K562 (cell line): ENCODE measurements around the gene NDUFV2. TPM values are rescaled to one million over a fixed set of nuclear protein-coding genes. Genes with fewer than 3 reads are reported as not detected.

Experiments
- ARID2 ChIP-seq: fragments of 450-650 bp; IDR thresholded peaks from 2 replicates; pipeline ENCODE4 v1.6.1; 2017; ENCODE audit warnings: antibody characterized with exemption, mild to moderate bottlenecking
- BCOR ChIP-seq: fragments of 450-650 bp; IDR thresholded peaks from 2 replicates; pipeline ENCODE4 v1.6.1; 2016
- CCNT2 ChIP-seq: IDR thresholded peaks from 2 replicates; pipeline ENCODE4 v1.6.1; 2011; ENCODE audit warnings: borderline replicate concordance, low read depth, mild to moderate bottlenecking, moderate library complexity, mixed read lengths, low read length; ENCODE audit not compliant: insufficient read length; ENCODE audit errors: extremely low read depth
- CEBPG ChIP-seq, 3 experiments: fragments of 200-800 bp in 1 of 3; sonication (Bioruptor generic) in 1 of 3; sonication (generic) in 1 of 3; formaldehyde crosslinking in 1 of 3; IDR thresholded peaks in 2 of 3; conservative IDR thresholded peaks in 1 of 3; 2 replicates each; pipeline versions ENCODE4 v1.6.1 to v1.8.0; 2016 to 2022; ENCODE audit warnings: missing compliant biosample characterization in 2 of 3, missing genetic modification characterization in 2 of 3, mild to moderate bottlenecking in 1 of 3, missing genetic modification reagents in 1 of 3
- DACH1 ChIP-seq: fragments of 450-650 bp; IDR thresholded peaks from 2 replicates; pipeline ENCODE4 v1.6.1; 2018; ENCODE audit not compliant: partially characterized antibody
- ETV1 ChIP-seq: fragments of 450-650 bp; conservative IDR thresholded peaks from 2 replicates; pipeline ENCODE4 v1.6.1; 2016; ENCODE audit warnings: missing genetic modification characterization, control low read depth, low read depth, missing compliant biosample characterization
- EWSR1 ChIP-seq: fragments of 450-650 bp; IDR thresholded peaks from 2 replicates; pipeline ENCODE4 v1.6.1; 2018; ENCODE audit warnings: borderline replicate concordance, mild to moderate bottlenecking, low read depth, moderate library complexity; ENCODE audit not compliant: partially characterized antibody
- GABPA ChIP-seq: fragments of 200-800 bp; sonication (Bioruptor generic); conservative IDR thresholded peaks from 2 replicates; pipeline ENCODE4 v1.6.1; 2016; ENCODE audit warnings: low read depth, missing genetic modification characterization, missing compliant biosample characterization
- GABPB2 ChIP-seq: fragments of 250-450 bp; sonication (Bioruptor Pico); conservative IDR thresholded peaks from 2 replicates; pipeline ENCODE4 v1.5.1; 2021; ENCODE audit warnings: mild to moderate bottlenecking
- IFI16 ChIP-seq: fragments of 250-450 bp; sonication (Bioruptor Pico); IDR thresholded peaks from 2 replicates; pipeline ENCODE4 v2.1.2; 2022; ENCODE audit warnings: mild to moderate bottlenecking, inconsistent platforms
- MAZ ChIP-seq, 2 experiments: fragments of 450-650 bp in 1 of 2; sonication (generic) in 1 of 2; formaldehyde crosslinking; IDR thresholded peaks in 1 of 2; conservative IDR thresholded peaks in 1 of 2; 2 replicates each; pipeline versions ENCODE4 v1.4.0 to v1.5.0; 2020; ENCODE audit warnings: mild to moderate bottlenecking in 1 of 2, missing genetic modification reagents in 1 of 2
- MEF2A ChIP-seq: IDR thresholded peaks from 2 replicates; pipeline ENCODE4 v1.6.1; 2011; ENCODE audit warnings: low read depth, mild to moderate bottlenecking, low read length, moderate library complexity; ENCODE audit not compliant: control insufficient read depth
- MTF1 ChIP-seq: fragments of 250-450 bp; sonication (Bioruptor Pico); IDR thresholded peaks from 2 replicates; pipeline ENCODE4 v1.9.0; 2021; ENCODE audit warnings: moderate library complexity, mild to moderate bottlenecking, inconsistent platforms, borderline replicate concordance
- MYBL2 ChIP-seq, 2 experiments: fragments of 450-650 bp in 1 of 2; sonication (generic) in 1 of 2; formaldehyde crosslinking in 1 of 2; IDR thresholded peaks; 2 replicates each; pipeline versions ENCODE4 v1.6.1 to v1.8.1; 2017 to 2022; ENCODE audit warnings: borderline replicate concordance in 1 of 2, inconsistent platforms in 1 of 2, low read depth in 1 of 2, mild to moderate bottlenecking in 1 of 2, missing genetic modification reagents in 1 of 2, moderate library complexity in 1 of 2
- NFIX ChIP-seq: fragments of 250-450 bp; sonication (Bioruptor Pico); IDR thresholded peaks from 2 replicates; pipeline ENCODE4 v1.4.0; 2020; ENCODE audit warnings: low read depth, mild to moderate bottlenecking, moderate library complexity
- NFYB ChIP-seq: IDR thresholded peaks from 2 replicates; pipeline ENCODE4 v1.6.1; 2011; ENCODE audit warnings: mild to moderate bottlenecking, moderate library complexity; ENCODE audit not compliant: insufficient read length; ENCODE audit errors: extremely low read depth
- NR4A1 ChIP-seq, 2 experiments: fragments of 250-450 bp in 1 of 2; fragments of 450-650 bp in 1 of 2; sonication (Bioruptor Pico) in 1 of 2; IDR thresholded peaks; 2 replicates each; pipeline versions ENCODE4 v1.4.0 to v1.6.1; 2016 to 2020; ENCODE audit warnings: mild to moderate bottlenecking in 2 of 2, missing compliant biosample characterization in 1 of 2, missing genetic modification characterization in 1 of 2, moderate library complexity in 1 of 2
- PRMT5 ChIP-seq: sonication (generic); formaldehyde crosslinking; IDR thresholded peaks from 2 replicates; pipeline ENCODE4 v1.5.0; 2020; ENCODE audit warnings: missing genetic modification reagents
- RFX5 ChIP-seq: IDR thresholded peaks from 2 replicates; pipeline ENCODE4 v1.6.1; 2011; ENCODE audit warnings: low read depth, mild to moderate bottlenecking, improper control_type of control experiment, low read length
- TAL1 ChIP-seq: fragments of 450-650 bp; IDR thresholded peaks from 2 replicates; pipeline ENCODE4 v1.6.1; 2016; ENCODE audit warnings: mild to moderate bottlenecking
- ZNF12 ChIP-seq: sonication (generic); formaldehyde crosslinking; IDR thresholded peaks from 2 replicates; pipeline ENCODE4 v1.4.0; 2020; ENCODE audit warnings: mild to moderate bottlenecking, missing genetic modification reagents
- ZNF140 ChIP-seq: fragments of 250-450 bp; sonication (Bioruptor Pico); IDR thresholded peaks from 2 replicates; pipeline ENCODE4 v1.8.0; 2021; ENCODE audit warnings: moderate library complexity, mild to moderate bottlenecking, inconsistent platforms
- ZNF347 ChIP-seq: fragments of 450-650 bp; formaldehyde crosslinking; IDR thresholded peaks from 2 replicates; pipeline ENCODE4 v1.4.0; 2020; ENCODE audit warnings: low read depth, mild to moderate bottlenecking, moderate library complexity
- ZNF707 ChIP-seq: fragments of 250-450 bp; sonication (Bioruptor Pico); conservative IDR thresholded peaks from 2 replicates; pipeline ENCODE4 v1.8.0; 2022; ENCODE audit warnings: inconsistent platforms, mild to moderate bottlenecking, moderate library complexity
- polyA plus RNA-seq, 8 experiments: library from polyadenylated mRNA; depleted of rRNA in 4 of 8; stranded (reverse) in 5 of 8; unstranded in 3 of 8; fragments of >200 nt; fragmentation: Nextera tagmentation in 2 of 8; fragmentation: Illumina TruSeq in 1 of 8; extraction: Ambion mirVana in 2 of 8; extraction: Trizol in 1 of 8; gene quantifications; 2 replicates each; pipeline versions ENCODE4 v1.2.1 to v1.2.3, GENCODE V29; 2011 to 2014; ENCODE audit warnings: inconsistent platforms in 1 of 8, missing spikeins in 1 of 8
- total RNA-seq, 7 experiments: library from RNA; depleted of rRNA in 6 of 7; stranded (reverse); fragments of >200 nt in 6 of 7; fragmentation: Illumina TruSeq in 2 of 7; extraction: Trizol in 2 of 7; gene quantifications; 2 replicates each; pipeline versions ENCODE4 v1.2.1 to v1.2.3, GENCODE V29; 2011 to 2021; ENCODE audit warnings: low replicate concordance in 1 of 7
- TF ChIP-seq, protein P1 (sequence below): fragments of 250-450 bp; sonication (Bioruptor Pico); IDR thresholded peaks from 2 replicates; pipeline ENCODE4 v1.8.0; 2021; ENCODE audit warnings: moderate library complexity, mild to moderate bottlenecking, inconsistent platforms
- TF ChIP-seq, protein P2 (sequence below): fragments of 450-650 bp; IDR thresholded peaks from 2 replicates; pipeline ENCODE4 v1.6.1; 2017; ENCODE audit warnings: mild to moderate bottlenecking, moderate library complexity

NDUFV2 gene
- total and polyA plus RNA-seq, 9 of the 15 experiments (the other 6 are each of a cell fraction or from before 2014, with no cell fraction given) = 213 to 550 (median 384) TPM

DNA sequence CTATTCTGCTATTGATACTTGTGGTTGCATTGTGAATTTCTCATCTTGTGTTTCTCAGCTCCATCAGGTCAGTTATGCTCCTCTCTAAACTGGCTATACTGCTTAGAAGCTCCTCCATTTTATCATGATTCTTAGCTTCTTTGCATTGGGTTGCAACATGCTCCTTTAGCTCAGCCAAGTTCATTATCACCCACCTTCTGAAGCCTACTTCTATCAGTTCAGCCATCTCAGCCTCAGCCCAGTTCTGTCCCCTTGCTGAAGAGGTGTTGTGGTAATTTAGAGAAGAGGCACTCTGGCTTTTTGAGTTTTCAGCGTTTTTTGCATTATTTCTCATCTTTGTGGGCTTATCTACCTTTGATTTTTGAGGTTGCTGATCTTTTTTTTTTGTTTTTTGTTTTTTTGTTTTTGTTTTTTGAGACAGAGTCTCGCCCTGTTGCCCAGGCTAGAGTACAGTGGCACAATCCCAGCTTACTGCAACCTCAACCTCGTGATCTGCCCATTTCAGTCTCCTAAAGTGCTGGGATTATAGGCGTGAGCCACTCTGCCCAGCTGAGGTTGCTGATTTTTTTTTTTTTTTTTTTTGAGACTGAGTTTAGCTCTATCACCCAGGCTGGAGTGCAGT is 70.1 kb downstream of the NDUFV2 start (continued):
- TF ChIP-seq, protein P1, sequence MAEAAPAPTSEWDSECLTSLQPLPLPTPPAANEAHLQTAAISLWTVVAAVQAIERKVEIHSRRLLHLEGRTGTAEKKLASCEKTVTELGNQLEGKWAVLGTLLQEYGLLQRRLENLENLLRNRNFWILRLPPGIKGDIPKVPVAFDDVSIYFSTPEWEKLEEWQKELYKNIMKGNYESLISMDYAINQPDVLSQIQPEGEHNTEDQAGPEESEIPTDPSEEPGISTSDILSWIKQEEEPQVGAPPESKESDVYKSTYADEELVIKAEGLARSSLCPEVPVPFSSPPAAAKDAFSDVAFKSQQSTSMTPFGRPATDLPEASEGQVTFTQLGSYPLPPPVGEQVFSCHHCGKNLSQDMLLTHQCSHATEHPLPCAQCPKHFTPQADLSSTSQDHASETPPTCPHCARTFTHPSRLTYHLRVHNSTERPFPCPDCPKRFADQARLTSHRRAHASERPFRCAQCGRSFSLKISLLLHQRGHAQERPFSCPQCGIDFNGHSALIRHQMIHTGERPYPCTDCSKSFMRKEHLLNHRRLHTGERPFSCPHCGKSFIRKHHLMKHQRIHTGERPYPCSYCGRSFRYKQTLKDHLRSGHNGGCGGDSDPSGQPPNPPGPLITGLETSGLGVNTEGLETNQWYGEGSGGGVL (CRISPR knock-in tag) = no peak
- TF ChIP-seq MYBL2 (IDR thresholded peaks at IDR 0.05; ENCODE audit: low read depth) (no peak), MYBL2 (CRISPR knock-in tag; IDR thresholded peaks at IDR 0.05; ENCODE audit: borderline replicate concordance) (no peak), CCNT2 (no peak), MTF1 (CRISPR knock-in tag) (no peak), GABPB2 (no peak), IFI16 (CRISPR knock-in tag) (no peak), EWSR1 (no peak), ZNF140 (no peak), ZNF707 (CRISPR knock-in tag) (no peak), MEF2A (no peak), NFIX (CRISPR knock-in tag) (no peak), ETV1 (tag) (no peak), CEBPG (CRISPR knock-in tag; IDR thresholded peaks at IDR 0.05) (peak; percentile 92), CEBPG (tag; conservative IDR thresholded peaks at IDR 0.05 in 1 of 2, IDR thresholded peaks at IDR 0.05 in 1 of 2) (peak; percentile 77 to 84), GABPA (tag) (no peak), TAL1 (peak; percentile 17; the same call in 1 of the 2 replicates), ZNF12 (CRISPR knock-in tag) (no peak), NFYB (no peak), MAZ (CRISPR knock-in tag; conservative IDR thresholded peaks at IDR 0.05 in 1 of 2, IDR thresholded peaks at IDR 0.05 in 1 of 2) (no peak), PRMT5 (no peak), NR4A1 (CRISPR knock-in tag; IDR thresholded peaks at IDR 0.05) (no peak), NR4A1 (tag; IDR thresholded peaks at IDR 0.05) (no peak), ARID2 (no peak), BCOR (no peak), ZNF347 (CRISPR knock-in tag) (no peak), DACH1 (no peak), RFX5 (no peak)
- TF ChIP-seq, protein P2, sequence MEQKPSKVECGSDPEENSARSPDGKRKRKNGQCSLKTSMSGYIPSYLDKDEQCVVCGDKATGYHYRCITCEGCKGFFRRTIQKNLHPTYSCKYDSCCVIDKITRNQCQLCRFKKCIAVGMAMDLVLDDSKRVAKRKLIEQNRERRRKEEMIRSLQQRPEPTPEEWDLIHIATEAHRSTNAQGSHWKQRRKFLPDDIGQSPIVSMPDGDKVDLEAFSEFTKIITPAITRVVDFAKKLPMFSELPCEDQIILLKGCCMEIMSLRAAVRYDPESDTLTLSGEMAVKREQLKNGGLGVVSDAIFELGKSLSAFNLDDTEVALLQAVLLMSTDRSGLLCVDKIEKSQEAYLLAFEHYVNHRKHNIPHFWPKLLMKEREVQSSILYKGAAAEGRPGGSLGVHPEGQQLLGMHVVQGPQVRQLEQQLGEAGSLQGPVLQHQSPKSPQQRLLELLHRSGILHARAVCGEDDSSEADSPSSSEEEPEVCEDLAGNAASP = no peak
